Ramos (cell line): ENCODE results near the gene NFIB.

Experiments
- in situ Hi-C: fragments of 300-500 bp; cut with MboI; formaldehyde crosslinking; loops from one replicate; pipeline ENCODE4 v1.14.3; 2022; ENCODE audit warnings: low sequenced_read_pairs; ENCODE audit not compliant: unreplicated experiment

NFIB gene

GRCh38 chr9:14256588-14256987, 57.4 kb downstream of the NFIB start:
- in situ Hi-C loops: no loop called here

GRCh38 chr9:14251154-14252071, 62.5 kb downstream of the NFIB start:
- in situ Hi-C loops: no loop called here

DNA sequence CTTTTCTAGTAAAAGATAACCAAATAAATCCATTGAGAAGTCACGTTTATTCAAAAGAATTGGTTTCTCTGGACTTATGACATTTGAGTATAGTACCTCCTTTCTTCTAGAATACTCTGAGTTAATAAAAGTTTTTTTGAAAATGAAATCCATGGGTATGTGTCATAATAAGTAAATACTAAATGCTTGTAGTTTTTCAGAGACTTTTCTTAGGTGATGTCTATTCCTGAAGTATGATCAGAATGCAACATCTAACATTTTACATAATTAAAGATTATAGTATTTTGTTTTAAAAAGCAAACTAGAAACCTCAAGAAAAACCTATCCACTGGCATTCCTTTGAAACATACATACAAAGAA, 63.2 kb downstream of the NFIB start:
- in situ Hi-C loops: no loop called here

- in situ Hi-C loops: no loop called here
Measured at GRCh38 chr9:14249527-14249926, 64.4 kb downstream of the NFIB start.

GRCh38 chr9:14248149-14248548, 65.8 kb downstream of the NFIB start:
- in situ Hi-C loops: no loop called here

DNA sequence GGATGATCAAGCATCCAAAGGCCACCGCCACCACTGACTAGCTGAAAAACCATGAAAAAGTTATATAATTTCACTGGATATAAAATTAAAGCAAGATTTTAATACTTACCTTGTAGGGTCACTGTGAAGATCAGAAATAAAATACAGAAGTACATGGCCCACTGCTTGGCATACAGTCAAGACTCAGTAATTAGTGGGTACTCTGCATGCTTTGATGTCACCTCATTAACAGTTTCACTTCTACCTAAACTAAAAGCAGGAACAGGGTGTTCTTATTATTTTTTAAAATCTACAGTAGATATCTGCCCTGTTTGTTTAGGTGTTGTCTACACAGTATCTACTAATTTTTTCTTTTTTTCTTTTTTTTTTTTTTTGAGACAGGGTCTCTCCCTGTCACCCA, 66.4 kb downstream of the NFIB start:
- in situ Hi-C loops: no loop called here

- in situ Hi-C loops: no loop called here
Measured at GRCh38 chr9:14246951-14247350, 67.0 kb downstream of the NFIB start.

- in situ Hi-C loops: no loop called here
Measured at GRCh38 chr9:14245901-14246525, 67.9 kb downstream of the NFIB start.

DNA sequence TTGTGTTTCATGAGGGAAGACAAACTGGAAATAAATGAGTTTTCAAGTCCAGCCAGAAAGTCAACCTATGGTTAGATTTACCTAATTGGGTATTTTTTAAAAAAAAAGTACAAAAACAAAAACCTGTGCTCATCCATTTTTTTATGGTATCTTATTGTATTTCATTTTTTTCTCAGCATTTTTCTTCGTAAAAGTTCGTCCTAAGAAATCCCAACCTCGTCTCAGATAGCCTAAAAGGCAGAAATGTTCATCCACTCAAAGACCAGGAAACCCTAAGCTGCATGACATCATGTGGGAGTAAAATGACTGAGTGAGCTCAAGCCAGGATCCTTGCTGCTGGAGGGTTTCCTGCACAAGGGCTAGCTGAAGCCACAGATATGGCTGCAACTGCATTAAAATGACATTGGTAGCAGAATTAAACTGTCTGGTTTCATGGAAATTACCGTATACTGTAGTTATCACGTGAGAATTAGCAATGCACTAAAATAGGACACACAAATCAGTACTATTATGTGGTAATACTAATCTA, 70.4 kb downstream of the NFIB start:
- in situ Hi-C loops: no loop called here

- in situ Hi-C loops: no loop called here
Measured at GRCh38 chr9:14242150-14242805, 71.7 kb downstream of the NFIB start.

- in situ Hi-C loops: no loop called here
Measured at GRCh38 chr9:14240537-14240936, 73.4 kb downstream of the NFIB start.

- in situ Hi-C loops: no loop called here
Measured at GRCh38 chr9:14238518-14238917, 75.4 kb downstream of the NFIB start.

DNA sequence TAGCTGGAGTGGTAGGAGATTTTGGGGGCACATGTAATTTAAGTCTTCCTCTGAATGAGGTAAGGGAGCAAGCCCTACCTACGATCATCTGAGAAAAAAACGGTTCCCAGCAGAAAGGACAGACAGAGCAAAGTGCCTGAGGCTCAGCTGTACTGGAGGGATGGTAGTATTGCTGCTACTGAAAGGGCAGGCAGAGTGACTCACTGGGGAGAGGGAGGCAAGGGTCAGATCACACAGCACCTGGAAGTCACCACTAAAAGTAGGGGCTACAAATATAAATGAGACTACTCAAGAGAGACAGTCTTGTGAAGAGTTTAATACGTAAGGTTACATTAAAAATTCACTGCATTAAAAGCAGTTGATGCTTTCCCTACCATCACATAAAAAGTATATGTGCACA, 75.9 kb downstream of the NFIB start:
- in situ Hi-C loops: no loop called here

GRCh38 chr9:14236591-14236990, 77.3 kb downstream of the NFIB start:
- in situ Hi-C loops: no loop called here

DNA sequence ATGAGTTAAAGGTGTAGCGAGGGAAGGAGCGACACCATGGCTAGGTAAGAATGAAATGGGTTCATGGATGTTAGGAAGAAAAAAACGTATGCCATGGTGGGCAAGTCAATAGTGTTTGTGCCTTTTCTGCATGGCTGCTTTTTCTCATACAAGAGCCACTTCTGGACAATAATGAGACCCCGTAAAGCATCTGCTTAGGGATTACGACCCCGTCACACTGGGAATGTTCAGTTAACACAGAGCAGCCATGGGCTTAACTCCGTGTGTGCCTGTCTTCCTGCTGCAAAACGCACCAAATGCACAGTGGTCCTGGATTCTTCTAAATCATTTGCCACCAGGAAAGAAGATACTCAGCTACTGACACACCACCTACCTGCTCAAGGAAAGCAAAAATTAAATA, 81.8 kb downstream of the NFIB start:
- in situ Hi-C loops: no loop called here

DNA sequence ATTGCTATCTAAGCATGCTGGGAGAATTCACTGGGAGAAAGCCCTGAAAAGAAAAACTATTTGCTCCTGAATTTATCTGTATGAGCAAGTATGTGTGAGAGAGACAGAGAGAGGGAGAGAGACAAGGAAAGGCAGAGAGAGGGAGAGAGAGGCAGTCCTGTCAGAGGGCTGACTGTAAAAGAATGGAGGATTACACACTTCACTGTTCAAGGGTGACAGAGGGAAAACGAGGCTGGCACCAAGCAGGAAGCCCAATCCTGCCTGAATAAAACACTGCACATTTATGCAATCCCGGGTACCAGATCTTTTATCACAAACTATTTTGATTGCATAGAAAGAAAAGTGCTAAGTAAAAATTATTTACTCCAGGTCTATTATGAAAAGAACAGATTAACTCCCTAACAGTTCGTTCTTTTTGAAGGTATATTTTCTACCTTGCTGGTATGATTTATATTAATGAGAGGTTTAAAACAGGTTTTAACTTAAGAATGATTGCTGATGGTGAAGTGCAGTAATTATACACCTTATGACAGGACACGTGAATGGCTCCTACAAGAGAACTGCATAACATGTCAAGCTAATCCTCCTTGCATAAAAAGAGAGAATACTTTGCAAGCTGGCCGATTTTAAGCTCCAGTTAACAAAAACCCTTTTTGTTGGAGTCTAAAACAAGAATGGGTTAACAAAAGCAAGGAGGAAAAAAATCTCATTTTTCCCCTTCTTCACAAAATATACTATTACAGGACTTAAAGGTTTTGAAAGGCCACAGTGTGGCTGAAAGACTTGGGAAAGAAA, 82.5 kb downstream of the NFIB start:
- in situ Hi-C loops: no loop called here

GRCh38 chr9:14228602-14229001, 85.3 kb downstream of the NFIB start:
- in situ Hi-C loops: no loop called here

GRCh38 chr9:14226855-14227532, 86.9 kb downstream of the NFIB start:
- in situ Hi-C loops: no loop called here

DNA sequence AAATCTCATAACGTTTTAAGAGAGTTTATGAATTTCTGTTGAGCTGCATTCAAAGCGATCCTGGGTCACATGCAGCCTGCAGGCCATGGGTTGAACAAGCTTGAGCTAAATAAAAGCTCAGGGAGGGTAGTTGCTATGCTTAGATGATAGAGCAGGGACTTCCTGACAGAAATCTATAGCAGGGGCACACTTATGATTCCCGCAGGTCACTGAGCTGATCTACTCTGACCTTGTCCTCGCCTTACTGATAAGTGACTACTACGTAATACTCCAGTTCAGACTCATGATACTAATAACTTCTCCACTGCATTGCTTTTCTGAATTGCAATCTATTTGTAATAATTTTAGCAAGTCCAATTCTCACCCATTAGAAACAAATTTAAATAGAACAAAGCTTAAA, 90.9 kb downstream of the NFIB start:
- in situ Hi-C loops: no loop called here
